T-helper 1 cell treated with Interleukin-12 subunit alpha and Interleukin-12 subunit beta and Interleukin-4 antibody, amounts not matched to agents 30 μg/mL and 1 μg/mL, for 36 hours (primary cell): ENCODE measurements around the gene LSAMP.

Source experiments
- H3K27ac Mint-ChIP-seq: one replicate; pipeline ENCODE4 v1.8.0; 2021; ENCODE audit warnings: mild to moderate bottlenecking, mixed read lengths
- H3K27me3 Mint-ChIP-seq: one replicate; pipeline ENCODE4 v1.8.0; 2021; ENCODE audit warnings: low read depth, mixed read lengths
- H3K36me3 Mint-ChIP-seq: one replicate; pipeline ENCODE4 v1.8.0; 2021; ENCODE audit warnings: low read depth, mixed read lengths
- H3K4me1 Mint-ChIP-seq: one replicate; pipeline ENCODE4 v1.8.0; 2021; ENCODE audit warnings: low read depth, mixed read lengths
- H3K4me3 Mint-ChIP-seq: one replicate; pipeline ENCODE4 v1.8.0; 2021; ENCODE audit warnings: mild to moderate bottlenecking, moderate library complexity, mixed read lengths
- H3K9me3 Mint-ChIP-seq: one replicate; pipeline ENCODE4 v1.8.0; 2021; ENCODE audit warnings: mixed read lengths

The LSAMP gene

GRCh38 chr3:116405231-116405630 lies 40.1 kb downstream of the LSAMP start:
- no peaks in the 10 kb centered on the region for H3K9me3 Mint-ChIP-seq
- H3K27ac Mint-ChIP-seq: no peak overlapping the region
- H3K36me3 Mint-ChIP-seq: no peaks in the 10 kb centered on the region

GRCh38 chr3:116399701-116400226 lies 45.5 kb downstream of the LSAMP start:
- no peak overlapping the region for H3K27ac Mint-ChIP-seq
- H3K9me3 Mint-ChIP-seq: peaks cover 3% of the 10 kb centered on the region
- H3K4me1 Mint-ChIP-seq: no peaks in the 10 kb centered on the region
- no peak overlapping the region for H3K4me3 Mint-ChIP-seq
- no peaks in the 10 kb centered on the region for H3K27me3 Mint-ChIP-seq
- no peaks in the 10 kb centered on the region for H3K36me3 Mint-ChIP-seq

More at GRCh38 chr3:116405231-116405630, 40.1 kb downstream of the LSAMP start:
- H3K27me3 Mint-ChIP-seq: no peaks in the 10 kb centered on the region
- no peaks in the 10 kb centered on the region for H3K4me1 Mint-ChIP-seq
- H3K4me3 Mint-ChIP-seq: no peak overlapping the region

- no peaks in the 10 kb centered on the region for H3K27me3 Mint-ChIP-seq
- H3K36me3 Mint-ChIP-seq: no peaks in the 10 kb centered on the region
- no peak overlapping the region for H3K27ac Mint-ChIP-seq
- no peaks in the 10 kb centered on the region for H3K4me1 Mint-ChIP-seq
- H3K4me3 Mint-ChIP-seq: no peak overlapping the region
- peaks cover 16% of the 10 kb centered on the region for H3K9me3 Mint-ChIP-seq
Observed at GRCh38 chr3:116394365-116394764, 50.9 kb downstream of the LSAMP start.

GRCh38 chr3:116393199-116393598 lies 52.1 kb downstream of the LSAMP start:
- no peak overlapping the region for H3K27ac Mint-ChIP-seq
- H3K4me1 Mint-ChIP-seq: no peaks in the 10 kb centered on the region
- no peaks in the 10 kb centered on the region for H3K36me3 Mint-ChIP-seq
- H3K9me3 Mint-ChIP-seq: peaks cover 16% of the 10 kb centered on the region
- H3K4me3 Mint-ChIP-seq: no peak overlapping the region
- no peaks in the 10 kb centered on the region for H3K27me3 Mint-ChIP-seq

GRCh38 chr3:116392291-116392690 lies 53.0 kb downstream of the LSAMP start:
- Mint-ChIP-seq H3K27me3 (no peaks in the 10 kb centered on the region), H3K27ac (no peak overlapping the region), H3K4me1 (no peaks in the 10 kb centered on the region), H3K4me3 (no peak overlapping the region), H3K9me3 (peaks cover 16% of the 10 kb centered on the region), H3K36me3 (no peaks in the 10 kb centered on the region)

- H3K9me3 Mint-ChIP-seq: peaks cover 16% of the 10 kb centered on the region
- H3K27ac Mint-ChIP-seq: no peak overlapping the region
Observed at GRCh38 chr3:116391296-116392201, 53.7 kb downstream of the LSAMP start.

GRCh38 chr3:116390318-116390717 lies 55.0 kb downstream of the LSAMP start:
- no peaks in the 10 kb centered on the region for H3K4me1 Mint-ChIP-seq
- no peak overlapping the region for H3K4me3 Mint-ChIP-seq

More at GRCh38 chr3:116391296-116392201, 53.7 kb downstream of the LSAMP start:
- Mint-ChIP-seq H3K4me1 (no peaks in the 10 kb centered on the region), H3K27me3 (no peaks in the 10 kb centered on the region), H3K4me3 (no peak overlapping the region), H3K36me3 (no peaks in the 10 kb centered on the region)

GRCh38 chr3:116388867-116389385 lies 56.4 kb downstream of the LSAMP start:
- Mint-ChIP-seq H3K4me1 (no peaks in the 10 kb centered on the region), H3K9me3 (peaks cover 8% of the 10 kb centered on the region), H3K36me3 (no peaks in the 10 kb centered on the region), H3K27ac (no peak overlapping the region), H3K27me3 (no peaks in the 10 kb centered on the region), H3K4me3 (no peak overlapping the region)

More at GRCh38 chr3:116390318-116390717, 55.0 kb downstream of the LSAMP start:
- no peaks in the 10 kb centered on the region for H3K27me3 Mint-ChIP-seq
- H3K27ac Mint-ChIP-seq: no peak overlapping the region
- H3K9me3 Mint-ChIP-seq: peaks cover 16% of the 10 kb centered on the region
- no peaks in the 10 kb centered on the region for H3K36me3 Mint-ChIP-seq

- no peak overlapping the region for H3K4me3 Mint-ChIP-seq
- no peaks in the 10 kb centered on the region for H3K27me3 Mint-ChIP-seq
- H3K4me1 Mint-ChIP-seq: no peaks in the 10 kb centered on the region
- no peaks in the 10 kb centered on the region for H3K36me3 Mint-ChIP-seq
- H3K9me3 Mint-ChIP-seq: peaks cover 14% of the 10 kb centered on the region
- H3K27ac Mint-ChIP-seq: no peak overlapping the region
Observed at GRCh38 chr3:116386168-116386567, 59.1 kb downstream of the LSAMP start.

- Mint-ChIP-seq H3K4me3 (no peak overlapping the region), H3K27ac (no peak overlapping the region), H3K27me3 (no peaks in the 10 kb centered on the region), H3K4me1 (no peaks in the 10 kb centered on the region), H3K9me3 (peaks cover 9% of the 10 kb centered on the region), H3K36me3 (no peaks in the 10 kb centered on the region)
Observed at GRCh38 chr3:116384717-116385116, 60.6 kb downstream of the LSAMP start.

GRCh38 chr3:116378077-116378476 lies 67.2 kb downstream of the LSAMP start:
- no peaks in the 10 kb centered on the region for H3K36me3 Mint-ChIP-seq
- no peaks in the 10 kb centered on the region for H3K27me3 Mint-ChIP-seq
- H3K4me3 Mint-ChIP-seq: no peak overlapping the region
- H3K4me1 Mint-ChIP-seq: no peaks in the 10 kb centered on the region
- peaks cover 2% of the 10 kb centered on the region for H3K9me3 Mint-ChIP-seq
- no peak overlapping the region for H3K27ac Mint-ChIP-seq

GRCh38 chr3:116374901-116375300 lies 70.4 kb downstream of the LSAMP start:
- Mint-ChIP-seq H3K36me3 (no peaks in the 10 kb centered on the region), H3K9me3 (peaks cover 7% of the 10 kb centered on the region), H3K27me3 (no peaks in the 10 kb centered on the region), H3K4me3 (no peak overlapping the region), H3K4me1 (no peaks in the 10 kb centered on the region), H3K27ac (no peak overlapping the region)

GRCh38 chr3:116367761-116368395 lies 77.4 kb downstream of the LSAMP start:
- no peaks in the 10 kb centered on the region for H3K36me3 Mint-ChIP-seq
- no peak overlapping the region for H3K4me3 Mint-ChIP-seq
- no peaks in the 10 kb centered on the region for H3K4me1 Mint-ChIP-seq
- H3K27ac Mint-ChIP-seq: no peak overlapping the region
- H3K9me3 Mint-ChIP-seq: peaks cover 11% of the 10 kb centered on the region
- no peaks in the 10 kb centered on the region for H3K27me3 Mint-ChIP-seq

GRCh38 chr3:116356056-116356455 lies 89.2 kb downstream of the LSAMP start:
- Mint-ChIP-seq H3K36me3 (no peaks in the 10 kb centered on the region), H3K27ac (no peak overlapping the region), H3K27me3 (no peaks in the 10 kb centered on the region), H3K4me1 (no peaks in the 10 kb centered on the region), H3K9me3 (no peaks in the 10 kb centered on the region), H3K4me3 (no peak overlapping the region)

GRCh38 chr3:116354382-116354781 lies 90.9 kb downstream of the LSAMP start:
- no peaks in the 10 kb centered on the region for H3K9me3 Mint-ChIP-seq
- no peaks in the 10 kb centered on the region for H3K4me1 Mint-ChIP-seq
- H3K27ac Mint-ChIP-seq: no peak overlapping the region
- no peak overlapping the region for H3K4me3 Mint-ChIP-seq
- H3K27me3 Mint-ChIP-seq: no peaks in the 10 kb centered on the region
- H3K36me3 Mint-ChIP-seq: no peaks in the 10 kb centered on the region
